Neural cell (in vitro differentiated cells): Measurements from ENCODE around the gene ALDH1A1.

Source experiments
- EP300 ChIP-seq: fragments of 450-650 bp; conservative IDR thresholded peaks from 2 replicates; pipeline ENCODE4 v1.6.1; 2014; ENCODE audit warnings: antibody characterized with exemption, mild to moderate bottlenecking, moderate library complexity; ENCODE audit not compliant: poor library complexity, severe bottlenecking
- EZH2 ChIP-seq: fragments of 200-600, 300-800 bp; shearing (Covaris generic), sonication (generic); IDR thresholded peaks from 2 replicates; pipeline ENCODE4 v1.6.1; 2014; ENCODE audit warnings: antibody characterized with exemption, low read length, borderline replicate concordance, mild to moderate bottlenecking; ENCODE audit not compliant: insufficient read depth, poor library complexity, severe bottlenecking
- POLR2AphosphoS5 ChIP-seq: IDR thresholded peaks from 2 replicates; pipeline ENCODE4 v1.6.1; 2012
- RAD21 ChIP-seq: fragments of 450-650 bp; conservative IDR thresholded peaks from 2 replicates; pipeline ENCODE4 v1.6.1; 2014; ENCODE audit warnings: antibody characterized with exemption, mild to moderate bottlenecking, moderate library complexity
- SMC3 ChIP-seq: fragments of 450-650 bp; conservative IDR thresholded peaks from 2 replicates; pipeline ENCODE4 v1.6.1; 2014; ENCODE audit warnings: antibody characterized with exemption, mild to moderate bottlenecking, moderate library complexity; ENCODE audit not compliant: poor library complexity
- TF ChIP-seq, protein P1 (sequence below): fragments of 450-650 bp; IDR thresholded peaks from 2 replicates; pipeline ENCODE4 v1.5.1; 2014; ENCODE audit warnings: antibody characterized with exemption, mild to moderate bottlenecking, moderate library complexity; ENCODE audit not compliant: poor library complexity, severe bottlenecking

DNA sequence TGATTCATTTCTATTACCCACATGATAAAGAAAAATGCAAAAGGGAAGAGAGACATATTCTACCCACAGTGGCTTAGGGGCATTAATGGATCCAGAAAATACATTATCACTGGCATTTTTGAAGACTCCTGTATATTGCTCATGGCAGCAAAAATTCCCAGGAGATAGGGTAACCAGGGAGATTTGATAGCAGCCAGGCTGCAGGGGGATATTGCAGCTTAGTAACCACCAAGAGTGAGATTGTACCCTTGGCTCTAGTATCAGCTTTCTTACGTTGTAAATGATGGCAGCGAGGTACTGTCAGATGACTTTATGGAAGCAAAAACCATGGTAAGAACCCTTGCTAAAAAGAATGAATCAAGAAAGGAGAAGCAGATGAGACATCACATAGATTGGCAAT, 19.8 kb upstream of the ALDH1A1 start:
- TF ChIP-seq POLR2AphosphoS5 = no peak
- TF ChIP-seq, protein P1, sequence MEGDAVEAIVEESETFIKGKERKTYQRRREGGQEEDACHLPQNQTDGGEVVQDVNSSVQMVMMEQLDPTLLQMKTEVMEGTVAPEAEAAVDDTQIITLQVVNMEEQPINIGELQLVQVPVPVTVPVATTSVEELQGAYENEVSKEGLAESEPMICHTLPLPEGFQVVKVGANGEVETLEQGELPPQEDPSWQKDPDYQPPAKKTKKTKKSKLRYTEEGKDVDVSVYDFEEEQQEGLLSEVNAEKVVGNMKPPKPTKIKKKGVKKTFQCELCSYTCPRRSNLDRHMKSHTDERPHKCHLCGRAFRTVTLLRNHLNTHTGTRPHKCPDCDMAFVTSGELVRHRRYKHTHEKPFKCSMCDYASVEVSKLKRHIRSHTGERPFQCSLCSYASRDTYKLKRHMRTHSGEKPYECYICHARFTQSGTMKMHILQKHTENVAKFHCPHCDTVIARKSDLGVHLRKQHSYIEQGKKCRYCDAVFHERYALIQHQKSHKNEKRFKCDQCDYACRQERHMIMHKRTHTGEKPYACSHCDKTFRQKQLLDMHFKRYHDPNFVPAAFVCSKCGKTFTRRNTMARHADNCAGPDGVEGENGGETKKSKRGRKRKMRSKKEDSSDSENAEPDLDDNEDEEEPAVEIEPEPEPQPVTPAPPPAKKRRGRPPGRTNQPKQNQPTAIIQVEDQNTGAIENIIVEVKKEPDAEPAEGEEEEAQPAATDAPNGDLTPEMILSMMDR = no peak
- no peak for TF ChIP-seq EP300
- no peak for TF ChIP-seq RAD21
- TF ChIP-seq EZH2 = no peak
- TF ChIP-seq SMC3 = no peak
